GM12878 (cell line): ENCODE data around the gene CCDC182.

ENCODE experiments used
- EP300 ChIP-seq, 2 experiments: fragments of 150-350 bp in 1 of 2; IDR thresholded peaks; 2 replicates each; pipeline ENCODE4 v1.6.1; 2011 to 2012; ENCODE audit warnings: low read depth in 2 of 2, low read length in 2 of 2, borderline replicate concordance in 1 of 2, improper control_type of control experiment in 1 of 2, inconsistent platforms in 1 of 2; ENCODE audit not compliant: control insufficient read depth in 1 of 2
- ESRRA ChIP-seq: IDR thresholded peaks from 2 replicates; pipeline ENCODE4 v1.6.1; 2012; ENCODE audit warnings: mild to moderate bottlenecking, low read length, improper control_type of control experiment
- EZH2 ChIP-seq: IDR thresholded peaks from 2 replicates; pipeline ENCODE4 v1.6.1; 2012; ENCODE audit warnings: low read depth, mild to moderate bottlenecking, control low read depth, inconsistent platforms, low read length, borderline replicate concordance; ENCODE audit not compliant: control insufficient read depth
- IKZF1 ChIP-seq: fragments of 450-650 bp; conservative IDR thresholded peaks from 2 replicates; pipeline ENCODE4 v1.6.1; 2017; ENCODE audit warnings: antibody characterized with exemption, mild to moderate bottlenecking
- NR2C2 ChIP-seq: IDR thresholded peaks from 2 replicates; pipeline ENCODE4 v1.6.1; 2011; ENCODE audit warnings: borderline replicate concordance, low read depth; ENCODE audit not compliant: control insufficient read depth, insufficient read length
- YY1 ChIP-seq: IDR thresholded peaks from 2 replicates; pipeline ENCODE4 v1.6.1; 2011; ENCODE audit warnings: low read depth, mild to moderate bottlenecking, low read length
- TF ChIP-seq, protein P1 (sequence below): IDR thresholded peaks from 2 replicates; pipeline ENCODE4 v1.6.1; 2011; ENCODE audit warnings: low read depth, mild to moderate bottlenecking, low read length, moderate library complexity, borderline replicate concordance; ENCODE audit errors: extremely low read depth
- TF ChIP-seq, protein P2 (sequence below): IDR thresholded peaks from 2 replicates; pipeline ENCODE4 v1.6.1; 2011; ENCODE audit warnings: low read depth, low read length, improper control_type of control experiment, borderline replicate concordance
- TF ChIP-seq, protein P3 (sequence below): fragments of 450-650 bp; IDR thresholded peaks from 2 replicates; pipeline ENCODE4 v1.6.1; 2017; ENCODE audit warnings: mild to moderate bottlenecking
- TF ChIP-seq, protein P4 (sequence below): fragments of 150-350 bp; IDR thresholded peaks from 2 replicates; pipeline ENCODE4 v1.6.1; 2016; ENCODE audit warnings: low read depth, low read length

DNA sequence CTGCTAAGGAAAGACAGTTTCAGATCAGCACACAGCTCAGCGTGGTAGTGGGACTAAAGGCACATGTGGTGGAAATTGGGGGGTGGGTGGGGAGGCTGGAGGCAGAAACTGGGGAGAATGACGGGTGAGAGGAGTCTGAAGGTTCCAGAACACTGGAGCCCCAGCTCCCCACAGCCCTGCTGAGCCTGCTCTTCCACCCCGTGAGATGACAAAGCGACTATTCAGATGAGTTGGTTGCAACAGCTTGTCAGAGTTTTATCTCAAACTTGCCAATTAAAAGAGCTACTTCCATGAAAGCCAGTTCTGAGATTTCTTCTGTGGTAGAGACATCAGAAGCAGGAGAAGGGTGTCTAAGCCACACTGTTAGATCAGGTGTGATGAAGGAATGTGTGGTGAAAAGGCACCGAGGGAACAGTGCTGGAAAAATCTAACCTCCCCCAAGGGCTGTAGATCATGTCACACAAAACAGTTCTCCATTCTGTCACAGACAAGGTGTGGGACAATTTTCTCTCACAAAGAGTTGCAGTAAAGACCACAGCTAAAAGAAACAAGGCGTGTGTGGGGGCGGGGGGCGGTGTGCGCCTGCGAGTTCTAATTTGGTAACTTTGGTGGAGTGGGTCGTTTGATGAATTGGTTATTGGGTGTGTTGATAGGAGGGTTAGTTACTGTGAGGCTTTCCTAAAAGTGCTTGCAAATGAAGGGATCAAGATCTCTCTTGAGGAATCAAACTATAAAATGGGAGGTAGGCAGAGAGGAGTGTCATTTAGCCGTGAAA is 39.0 kb downstream of the CCDC182 start:
- TF ChIP-seq, protein P1, sequence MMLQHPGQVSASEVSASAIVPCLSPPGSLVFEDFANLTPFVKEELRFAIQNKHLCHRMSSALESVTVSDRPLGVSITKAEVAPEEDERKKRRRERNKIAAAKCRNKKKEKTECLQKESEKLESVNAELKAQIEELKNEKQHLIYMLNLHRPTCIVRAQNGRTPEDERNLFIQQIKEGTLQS, result no peak
- TF ChIP-seq, protein P2, sequence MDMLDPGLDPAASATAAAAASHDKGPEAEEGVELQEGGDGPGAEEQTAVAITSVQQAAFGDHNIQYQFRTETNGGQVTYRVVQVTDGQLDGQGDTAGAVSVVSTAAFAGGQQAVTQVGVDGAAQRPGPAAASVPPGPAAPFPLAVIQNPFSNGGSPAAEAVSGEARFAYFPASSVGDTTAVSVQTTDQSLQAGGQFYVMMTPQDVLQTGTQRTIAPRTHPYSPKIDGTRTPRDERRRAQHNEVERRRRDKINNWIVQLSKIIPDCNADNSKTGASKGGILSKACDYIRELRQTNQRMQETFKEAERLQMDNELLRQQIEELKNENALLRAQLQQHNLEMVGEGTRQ, result no peak
- TF ChIP-seq EZH2 (no peak), YY1 (no peak), ESRRA (no peak), EP300 (IDR thresholded peaks at IDR 0.05; ENCODE audit: borderline replicate concordance in 1 of 2, control insufficient read depth in 1 of 2, low read depth in 2 of 2, low read length in 2 of 2) (no peak), IKZF1 (no peak), NR2C2 (no peak)
- TF ChIP-seq, protein P3, sequence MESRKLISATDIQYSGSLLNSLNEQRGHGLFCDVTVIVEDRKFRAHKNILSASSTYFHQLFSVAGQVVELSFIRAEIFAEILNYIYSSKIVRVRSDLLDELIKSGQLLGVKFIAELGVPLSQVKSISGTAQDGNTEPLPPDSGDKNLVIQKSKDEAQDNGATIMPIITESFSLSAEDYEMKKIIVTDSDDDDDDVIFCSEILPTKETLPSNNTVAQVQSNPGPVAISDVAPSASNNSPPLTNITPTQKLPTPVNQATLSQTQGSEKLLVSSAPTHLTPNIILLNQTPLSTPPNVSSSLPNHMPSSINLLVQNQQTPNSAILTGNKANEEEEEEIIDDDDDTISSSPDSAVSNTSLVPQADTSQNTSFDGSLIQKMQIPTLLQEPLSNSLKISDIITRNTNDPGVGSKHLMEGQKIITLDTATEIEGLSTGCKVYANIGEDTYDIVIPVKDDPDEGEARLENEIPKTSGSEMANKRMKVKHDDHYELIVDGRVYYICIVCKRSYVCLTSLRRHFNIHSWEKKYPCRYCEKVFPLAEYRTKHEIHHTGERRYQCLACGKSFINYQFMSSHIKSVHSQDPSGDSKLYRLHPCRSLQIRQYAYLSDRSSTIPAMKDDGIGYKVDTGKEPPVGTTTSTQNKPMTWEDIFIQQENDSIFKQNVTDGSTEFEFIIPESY, result no peak
- TF ChIP-seq, protein P4, sequence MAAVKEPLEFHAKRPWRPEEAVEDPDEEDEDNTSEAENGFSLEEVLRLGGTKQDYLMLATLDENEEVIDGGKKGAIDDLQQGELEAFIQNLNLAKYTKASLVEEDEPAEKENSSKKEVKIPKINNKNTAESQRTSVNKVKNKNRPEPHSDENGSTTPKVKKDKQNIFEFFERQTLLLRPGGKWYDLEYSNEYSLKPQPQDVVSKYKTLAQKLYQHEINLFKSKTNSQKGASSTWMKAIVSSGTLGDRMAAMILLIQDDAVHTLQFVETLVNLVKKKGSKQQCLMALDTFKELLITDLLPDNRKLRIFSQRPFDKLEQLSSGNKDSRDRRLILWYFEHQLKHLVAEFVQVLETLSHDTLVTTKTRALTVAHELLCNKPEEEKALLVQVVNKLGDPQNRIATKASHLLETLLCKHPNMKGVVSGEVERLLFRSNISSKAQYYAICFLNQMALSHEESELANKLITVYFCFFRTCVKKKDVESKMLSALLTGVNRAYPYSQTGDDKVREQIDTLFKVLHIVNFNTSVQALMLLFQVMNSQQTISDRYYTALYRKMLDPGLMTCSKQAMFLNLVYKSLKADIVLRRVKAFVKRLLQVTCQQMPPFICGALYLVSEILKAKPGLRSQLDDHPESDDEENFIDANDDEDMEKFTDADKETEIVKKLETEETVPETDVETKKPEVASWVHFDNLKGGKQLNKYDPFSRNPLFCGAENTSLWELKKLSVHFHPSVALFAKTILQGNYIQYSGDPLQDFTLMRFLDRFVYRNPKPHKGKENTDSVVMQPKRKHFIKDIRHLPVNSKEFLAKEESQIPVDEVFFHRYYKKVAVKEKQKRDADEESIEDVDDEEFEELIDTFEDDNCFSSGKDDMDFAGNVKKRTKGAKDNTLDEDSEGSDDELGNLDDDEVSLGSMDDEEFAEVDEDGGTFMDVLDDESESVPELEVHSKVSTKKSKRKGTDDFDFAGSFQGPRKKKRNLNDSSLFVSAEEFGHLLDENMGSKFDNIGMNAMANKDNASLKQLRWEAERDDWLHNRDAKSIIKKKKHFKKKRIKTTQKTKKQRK, result no peak
